ENCODE measurements around the gene PHYKPL. TPM values are rescaled to one million over a fixed set of nuclear protein-coding genes. Genes with fewer than 3 reads are reported as not detected.

PHYKPL gene
- total RNA-seq, 1 donor from 2014 or later: 77.8 TPM

DNA sequence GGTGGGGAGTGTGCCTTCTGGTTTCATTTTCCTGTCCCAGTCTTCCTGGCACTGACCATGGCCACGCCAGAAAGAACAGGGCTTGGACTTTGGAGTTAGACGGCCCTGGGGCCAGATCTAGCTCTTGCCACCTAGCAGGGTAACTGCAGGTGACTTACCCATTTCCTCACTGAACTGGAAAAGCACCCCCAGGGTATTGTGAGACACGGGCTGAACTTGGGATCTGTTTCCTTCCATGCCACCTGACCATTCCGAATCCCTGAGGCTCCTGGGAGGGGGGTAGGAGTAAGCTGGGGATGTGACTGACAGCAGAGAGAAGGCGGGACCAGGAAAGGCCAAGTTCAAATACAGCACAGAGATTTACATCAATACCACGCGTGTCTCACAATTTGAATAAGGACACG, 18.9 kb downstream of the PHYKPL start:
- intact Hi-C loops (cut with DNase I): no loop called here
- Histone ChIP-seq H3K4me3 (no peak overlapping the region), H3K27ac (no peak overlapping the region), H3K27me3 (no peaks in the 10 kb centered on the region), H3K36me3 (peaks cover 4 to 81% of the 10 kb centered on the region in 2 donors), H3K4me1 (peaks cover 14% of the 10 kb centered on the region), H3K9me3 (no peaks in the 10 kb centered on the region)
- DNase-seq (ENCODE audit: extremely low spot score in 2 of 2): no peak
- TF ChIP-seq, protein P1, sequence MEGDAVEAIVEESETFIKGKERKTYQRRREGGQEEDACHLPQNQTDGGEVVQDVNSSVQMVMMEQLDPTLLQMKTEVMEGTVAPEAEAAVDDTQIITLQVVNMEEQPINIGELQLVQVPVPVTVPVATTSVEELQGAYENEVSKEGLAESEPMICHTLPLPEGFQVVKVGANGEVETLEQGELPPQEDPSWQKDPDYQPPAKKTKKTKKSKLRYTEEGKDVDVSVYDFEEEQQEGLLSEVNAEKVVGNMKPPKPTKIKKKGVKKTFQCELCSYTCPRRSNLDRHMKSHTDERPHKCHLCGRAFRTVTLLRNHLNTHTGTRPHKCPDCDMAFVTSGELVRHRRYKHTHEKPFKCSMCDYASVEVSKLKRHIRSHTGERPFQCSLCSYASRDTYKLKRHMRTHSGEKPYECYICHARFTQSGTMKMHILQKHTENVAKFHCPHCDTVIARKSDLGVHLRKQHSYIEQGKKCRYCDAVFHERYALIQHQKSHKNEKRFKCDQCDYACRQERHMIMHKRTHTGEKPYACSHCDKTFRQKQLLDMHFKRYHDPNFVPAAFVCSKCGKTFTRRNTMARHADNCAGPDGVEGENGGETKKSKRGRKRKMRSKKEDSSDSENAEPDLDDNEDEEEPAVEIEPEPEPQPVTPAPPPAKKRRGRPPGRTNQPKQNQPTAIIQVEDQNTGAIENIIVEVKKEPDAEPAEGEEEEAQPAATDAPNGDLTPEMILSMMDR (IDR thresholded peaks at IDR 0.05): no peak

DNA sequence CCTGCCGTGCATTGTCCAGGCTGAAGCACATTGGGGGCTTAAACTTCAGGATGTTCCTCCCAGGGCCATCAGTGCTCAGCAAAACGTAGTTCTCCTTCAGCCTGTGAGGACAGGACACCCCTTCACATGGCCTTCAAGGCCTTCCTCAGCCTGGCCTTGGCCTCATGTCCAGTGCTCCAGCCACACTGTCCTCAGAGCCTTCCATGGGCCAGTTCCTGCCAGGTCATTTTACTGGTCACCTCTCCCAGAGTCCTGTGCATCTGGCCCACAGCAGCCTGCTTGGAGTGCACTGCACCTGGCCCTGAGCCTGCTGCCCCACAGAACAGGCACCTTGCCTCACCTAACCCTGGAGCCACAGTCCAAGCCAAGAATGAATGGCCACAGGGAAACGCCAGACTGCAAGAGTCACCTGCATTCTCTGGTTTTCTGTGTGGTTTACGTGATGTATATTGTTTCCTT, 19.6 kb downstream of the PHYKPL start:
- peaks cover 16% of the 10 kb centered on the region for H3K4me1 ChIP-seq
- intact Hi-C loops (cut with DNase I): no loop called here
- no peak for DNase-seq (ENCODE audit: extremely low spot score in 2 of 2)
- no peaks in the 10 kb centered on the region for H3K9me3 ChIP-seq
- no peak overlapping the region for H3K4me3 ChIP-seq
- TF ChIP-seq, protein P1 (IDR thresholded peaks at IDR 0.05): no peak
- TF ChIP-seq POLR2AphosphoS5 (IDR thresholded peaks at IDR 0.05; ENCODE audit: insufficient read depth in 1 of 2, low read depth in 1 of 2) (no peak), POLR2A (IDR thresholded peaks at IDR 0.05) (no peak)
- peaks cover 4 to 82% of the 10 kb centered on the region in 2 donors for H3K36me3 ChIP-seq
- no peaks in the 10 kb centered on the region for H3K27me3 ChIP-seq
- H3K27ac ChIP-seq: no peak overlapping the region

DNA sequence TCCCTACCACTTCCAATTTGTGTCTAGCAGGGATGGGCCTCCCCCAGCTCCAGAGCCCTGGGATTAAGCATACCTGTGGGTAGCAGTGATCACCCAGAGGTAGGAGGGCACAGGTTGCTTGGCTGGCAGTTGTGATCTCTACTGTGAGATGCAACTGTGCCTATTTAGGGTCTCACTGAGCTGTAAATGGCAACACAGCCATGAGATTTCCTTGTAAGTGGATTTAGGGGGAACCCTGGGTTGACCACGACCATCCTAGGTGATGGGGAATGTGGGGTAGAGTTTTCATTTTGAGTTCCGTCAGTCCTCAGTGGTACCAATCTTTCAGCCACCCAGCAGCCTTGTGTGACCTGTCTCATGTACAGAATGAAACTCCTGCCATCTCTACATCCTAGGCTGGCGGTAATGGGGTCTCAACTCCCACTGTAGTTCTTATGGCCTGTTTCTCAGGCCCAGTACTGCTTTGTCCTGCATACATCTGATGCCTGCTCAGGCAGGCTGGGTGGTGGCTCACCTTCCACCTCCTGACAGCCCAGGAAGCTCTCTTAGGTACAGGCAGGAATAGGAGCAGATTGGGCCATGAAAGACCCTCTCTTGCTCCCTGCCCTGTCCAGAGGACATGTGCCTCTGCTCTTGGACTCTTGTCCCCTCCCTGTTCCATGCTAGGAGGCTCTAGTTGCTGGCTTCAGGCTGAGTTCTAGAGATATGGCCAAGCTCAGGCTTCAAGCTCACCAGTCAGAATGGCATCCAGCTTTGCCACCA, 20.2 kb downstream of the PHYKPL start:
- no peaks in the 10 kb centered on the region for H3K27me3 ChIP-seq
- no peaks in the 10 kb centered on the region for H3K9me3 ChIP-seq
- H3K4me3 ChIP-seq: no peak overlapping the region
- DNase-seq (ENCODE audit: extremely low spot score in 2 of 2): no peak
- intact Hi-C loops (cut with DNase I): no loop called here
- H3K36me3 ChIP-seq: peaks cover 4 to 88% of the 10 kb centered on the region in 2 donors
- H3K4me1 ChIP-seq: peaks cover 22% of the 10 kb centered on the region
- H3K27ac ChIP-seq: no peak overlapping the region
- TF ChIP-seq, protein P1 (IDR thresholded peaks at IDR 0.05): no peak
- TF ChIP-seq POLR2A (IDR thresholded peaks at IDR 0.05) (no peak), POLR2AphosphoS5 (IDR thresholded peaks at IDR 0.05; ENCODE audit: insufficient read depth in 1 of 2, low read depth in 1 of 2) (no peak)

DNA sequence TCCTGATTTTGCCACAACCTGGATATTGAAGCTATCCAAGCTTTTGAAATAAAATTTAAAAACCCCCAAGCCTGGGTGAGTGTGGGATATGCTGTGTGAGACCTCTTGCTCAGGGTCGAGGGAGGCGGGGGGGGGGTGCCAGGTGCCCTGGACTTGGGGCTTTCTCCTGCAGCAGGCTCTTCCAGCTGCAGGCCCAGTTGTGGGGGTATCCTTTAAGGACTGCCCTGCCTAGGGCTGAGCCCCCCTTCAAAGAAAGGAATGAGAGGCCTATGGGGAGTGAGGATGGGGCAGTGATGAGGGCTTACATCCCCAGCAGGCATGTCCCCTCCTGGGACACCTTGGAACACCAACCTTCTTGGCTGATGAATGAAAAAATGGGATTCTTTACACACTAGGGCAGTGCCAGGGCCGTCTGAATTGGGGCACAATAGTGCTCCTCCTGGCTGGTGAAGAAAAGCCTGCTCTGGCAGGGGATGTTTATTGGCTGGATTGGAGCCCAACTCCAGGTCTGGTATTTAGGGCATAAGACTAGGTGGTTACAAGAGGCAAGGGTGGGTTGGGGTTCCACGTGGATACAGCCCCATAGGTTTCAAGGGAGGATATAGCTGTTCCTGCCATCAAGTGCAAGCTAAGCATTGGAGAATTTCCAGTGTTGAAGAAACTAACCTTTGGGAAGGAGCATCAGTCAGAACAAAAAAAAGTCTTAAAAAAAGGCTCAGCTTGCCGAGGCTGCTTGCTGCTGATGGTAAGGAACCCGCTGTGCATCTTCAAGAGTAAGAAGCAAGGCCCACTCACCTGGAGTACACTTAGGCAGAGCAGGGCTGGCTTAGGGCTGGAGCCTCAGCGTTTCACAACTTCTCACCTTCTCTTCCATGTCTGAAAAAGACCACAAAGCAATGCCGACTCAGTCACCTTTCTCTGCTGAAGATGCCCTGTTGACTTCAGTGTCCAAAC, 21.2 kb downstream of the PHYKPL start:
- peaks cover 33% of the 10 kb centered on the region for H3K4me1 ChIP-seq
- intact Hi-C loops (cut with DNase I): no loop called here
- H3K9me3 ChIP-seq: no peaks in the 10 kb centered on the region
- no peak for DNase-seq (ENCODE audit: extremely low spot score in 2 of 2)
- H3K27ac ChIP-seq: no peak overlapping the region
- H3K4me3 ChIP-seq: no peak overlapping the region
- TF ChIP-seq POLR2A (IDR thresholded peaks at IDR 0.05): no peak
- TF ChIP-seq, protein P1 (IDR thresholded peaks at IDR 0.05): no peak
- TF ChIP-seq POLR2AphosphoS5 (IDR thresholded peaks at IDR 0.05; ENCODE audit: insufficient read depth in 1 of 2, low read depth in 1 of 2): no peak
- no peaks in the 10 kb centered on the region for H3K27me3 ChIP-seq
- peaks cover 4 to 96% of the 10 kb centered on the region in 2 donors for H3K36me3 ChIP-seq
